NCI-H2029 (cell line): ENCODE results near the gene USPL1.

Experiments used
- DNase-seq: peaks from one replicate; lab custom pipeline; 2025; lab: John Stamatoyannopoulos, UW

USPL1 gene

GRCh38 chr13:30697177-30697953, 79.6 kb downstream of the USPL1 start:
- no peak for DNase-seq

- no peak for DNase-seq
Observed at GRCh38 chr13:30697996-30698401, 80.3 kb downstream of the USPL1 start.

- no peak for DNase-seq
Observed at GRCh38 chr13:30698488-30699005, 80.8 kb downstream of the USPL1 start.

GRCh38 chr13:30700364-30700763, 82.6 kb downstream of the USPL1 start:
- no peak for DNase-seq

- DNase-seq: no peak
Observed at GRCh38 chr13:30702006-30702405, 84.3 kb downstream of the USPL1 start.

GRCh38 chr13:30704596-30704995, 86.9 kb downstream of the USPL1 start:
- DNase-seq: no peak

GRCh38 chr13:30705680-30706079, 88.0 kb downstream of the USPL1 start:
- DNase-seq: no peak

- no peak for DNase-seq
Observed at GRCh38 chr13:30708541-30708940, 90.8 kb downstream of the USPL1 start.
